Measurements from ENCODE around the gene FBN1.

Gene FBN1

DNA sequence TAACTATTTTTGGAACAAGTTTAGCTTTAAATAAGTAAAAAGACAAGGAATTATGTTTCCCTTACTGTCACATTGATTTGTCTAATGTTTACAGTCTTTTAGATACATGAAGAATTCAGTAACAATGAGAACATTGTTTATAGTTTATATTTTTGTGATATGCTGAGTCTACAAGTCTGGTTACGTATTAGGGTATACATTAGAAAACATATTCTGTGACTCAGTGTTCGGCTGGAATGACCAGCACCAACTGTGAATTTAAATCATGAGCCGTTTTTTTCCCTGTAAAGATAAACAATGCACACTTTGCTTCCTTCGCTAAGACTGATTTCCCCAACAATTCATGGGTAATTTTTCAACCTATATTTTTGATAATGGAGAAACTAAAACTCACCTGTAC is 182.8 kb downstream of the FBN1 start:
- no peak for DNase-seq

DNA sequence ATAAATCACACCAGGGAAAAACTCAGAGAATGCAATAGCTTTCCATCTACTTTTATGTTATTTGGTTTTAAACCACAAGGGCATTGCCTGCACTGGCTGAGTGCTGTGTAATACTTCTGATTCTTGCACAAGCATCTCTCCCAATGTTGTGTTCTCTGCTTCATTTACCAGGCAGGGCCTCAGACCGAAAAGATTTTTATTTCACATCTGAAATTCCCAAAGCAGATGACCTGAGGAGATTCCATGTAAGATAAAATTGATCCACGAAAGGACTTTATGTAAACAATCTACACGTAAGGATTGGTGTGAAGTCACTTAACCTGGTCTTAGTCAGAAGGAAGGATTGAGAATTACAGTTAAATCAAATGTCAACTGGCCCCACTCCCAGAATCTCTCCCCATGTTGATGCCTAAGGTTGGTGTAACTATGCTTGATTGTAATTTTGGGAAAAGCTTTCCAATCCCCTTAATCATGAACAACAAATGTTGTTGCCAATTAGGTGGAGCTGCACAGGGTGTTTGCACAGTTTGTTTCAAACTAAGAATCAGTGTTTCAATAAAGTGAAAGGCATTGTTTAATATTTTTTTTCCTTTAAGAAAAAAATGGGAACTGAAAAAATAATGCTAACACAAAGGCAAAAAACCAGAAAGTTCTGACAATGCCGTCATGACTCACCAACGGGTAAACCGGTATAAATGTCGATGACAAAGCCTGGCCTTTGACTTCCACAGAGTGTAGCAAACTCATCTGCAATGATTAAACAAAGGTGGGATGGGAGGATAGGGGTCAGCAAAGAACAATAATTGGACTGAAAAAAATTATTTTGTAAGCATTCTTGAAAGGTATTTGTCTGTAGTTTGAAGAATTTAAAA is 185.7 kb downstream of the FBN1 start:
- no peak for DNase-seq

DNA sequence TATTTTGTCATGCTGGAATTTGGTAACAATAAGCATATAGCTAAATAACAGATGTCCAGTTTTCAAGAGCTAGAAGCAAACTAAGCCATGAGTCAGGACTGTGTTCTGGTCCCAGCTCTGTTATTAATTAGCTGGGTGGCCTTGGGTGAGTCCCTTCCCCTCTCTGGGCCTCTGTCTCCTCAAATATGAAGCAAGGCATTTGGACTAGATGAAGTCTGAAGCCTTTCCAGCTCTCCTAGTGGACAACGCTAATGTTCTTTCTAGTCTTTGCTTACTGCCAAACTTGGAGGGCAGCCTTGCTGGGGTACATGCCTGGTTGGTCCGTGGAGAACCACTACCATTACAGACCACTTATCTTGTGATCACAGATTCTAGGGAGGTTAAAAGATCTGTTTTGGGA is 186.6 kb downstream of the FBN1 start:
- DNase-seq: no peak

DNA sequence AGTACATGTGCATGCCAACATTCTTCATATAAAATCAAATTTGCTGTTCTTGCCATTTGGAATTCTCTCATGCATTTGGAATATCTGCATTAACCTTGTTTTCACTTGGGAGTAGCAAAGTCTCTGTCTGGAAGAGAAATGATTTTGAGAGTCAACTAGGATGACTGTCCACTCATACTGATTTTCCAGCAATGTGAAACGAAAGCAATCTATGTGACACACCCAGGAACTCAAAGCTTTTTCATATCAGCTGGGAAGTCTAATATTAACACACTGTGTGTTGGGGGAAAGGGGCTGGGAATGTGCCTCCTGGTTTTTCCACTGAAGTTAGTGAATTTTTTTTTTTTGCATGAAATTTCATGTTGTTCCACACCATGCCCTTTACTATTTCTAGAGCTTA is 189.4 kb downstream of the FBN1 start:
- DNase-seq: no peak

DNA sequence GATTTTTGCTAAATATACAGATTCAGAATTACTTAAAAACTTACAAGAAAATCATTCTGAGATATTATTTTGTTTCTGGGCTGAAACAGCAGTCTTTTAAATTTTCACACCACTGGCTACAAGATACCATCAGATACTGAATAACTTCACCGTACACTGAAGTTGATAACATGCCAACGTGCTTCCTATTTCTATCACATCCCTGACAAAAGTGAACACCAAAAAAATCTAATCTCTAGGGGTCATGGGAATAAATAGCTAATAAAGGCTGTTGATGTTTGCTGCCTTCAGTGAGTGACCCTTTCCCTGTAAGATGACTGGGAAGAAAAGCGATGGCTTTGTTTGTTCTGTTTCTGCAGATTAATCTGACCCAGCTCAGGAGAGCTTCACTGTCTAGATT is 193.8 kb downstream of the FBN1 start:
- DNase-seq: no peak

DNA sequence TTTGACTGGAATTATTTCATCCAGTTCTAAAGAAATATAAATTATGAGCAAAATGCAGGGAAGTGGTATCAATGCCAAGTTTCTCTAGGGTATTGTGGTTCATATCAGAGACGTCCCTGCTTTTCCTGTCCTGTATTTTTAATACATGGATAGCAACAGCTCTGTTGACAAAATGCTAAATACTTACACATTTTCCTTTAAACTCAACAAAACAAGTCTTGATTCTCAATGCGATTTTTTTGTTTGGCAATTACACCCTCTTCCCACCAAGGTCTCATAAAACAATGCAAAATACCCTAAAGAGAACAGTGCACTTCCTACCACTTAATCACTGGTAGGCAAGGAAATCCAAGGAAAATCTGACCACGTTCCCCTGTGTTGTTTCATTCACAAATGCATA is 194.3 kb downstream of the FBN1 start:
- DNase-seq: no peak

DNA sequence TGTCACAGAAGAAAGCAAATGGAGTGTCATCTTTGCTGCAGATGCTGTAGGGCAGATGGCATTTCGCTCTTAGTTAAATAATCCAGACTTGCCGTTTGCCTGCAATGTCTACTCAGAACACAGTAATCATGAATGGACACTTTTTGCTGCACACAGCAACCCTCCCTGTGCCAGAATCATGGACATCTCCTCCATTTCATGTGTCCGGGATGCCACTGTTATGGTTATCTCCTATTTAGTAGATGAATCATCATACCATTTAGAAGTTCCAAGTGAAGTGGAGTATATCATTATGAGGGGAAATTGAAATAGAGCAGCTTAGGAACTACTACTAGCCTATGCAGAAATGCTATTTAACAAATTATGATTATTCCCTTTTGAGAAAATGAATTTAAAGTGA is 195.8 kb downstream of the FBN1 start:
- no peak for DNase-seq

DNA sequence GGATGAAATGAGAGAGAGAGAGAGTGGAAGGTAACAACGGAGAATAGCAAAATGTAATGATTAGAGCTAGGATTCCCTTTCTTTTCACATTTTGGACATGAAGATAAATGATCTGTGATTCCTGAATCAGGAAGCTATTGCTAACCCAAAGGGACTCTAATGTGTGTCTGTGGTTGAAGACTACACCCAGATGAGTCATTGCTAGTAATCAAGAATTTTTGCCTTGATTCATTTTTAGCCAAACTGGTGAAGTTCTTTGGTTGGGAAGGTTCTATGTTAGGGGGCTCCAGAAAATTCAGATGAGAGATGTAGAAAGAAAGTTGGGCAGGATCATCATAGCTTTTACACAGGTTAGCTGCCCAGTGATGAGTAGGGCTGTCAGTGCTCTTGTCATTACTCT is 197.9 kb downstream of the FBN1 start:
- DNase-seq: no peak

DNA sequence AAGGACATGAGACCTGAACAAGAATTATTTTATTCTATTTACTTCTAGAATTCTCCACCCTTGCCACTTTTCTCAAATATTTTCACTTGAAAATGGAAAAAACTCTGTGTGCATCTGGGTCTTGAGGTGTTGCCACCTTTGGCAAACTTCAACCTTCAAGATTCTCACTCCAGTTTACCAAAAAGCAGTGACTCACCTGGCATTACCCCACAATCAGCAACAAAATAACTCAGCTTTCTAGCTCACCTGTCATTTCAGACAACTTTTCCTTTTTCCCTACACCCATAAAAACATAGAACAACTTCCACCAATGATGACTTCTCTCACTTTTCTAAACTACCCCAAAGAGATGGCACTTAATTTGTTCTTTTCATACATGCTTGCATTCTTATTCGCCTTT is 198.5 kb downstream of the FBN1 start:
- DNase-seq: no peak

DNA sequence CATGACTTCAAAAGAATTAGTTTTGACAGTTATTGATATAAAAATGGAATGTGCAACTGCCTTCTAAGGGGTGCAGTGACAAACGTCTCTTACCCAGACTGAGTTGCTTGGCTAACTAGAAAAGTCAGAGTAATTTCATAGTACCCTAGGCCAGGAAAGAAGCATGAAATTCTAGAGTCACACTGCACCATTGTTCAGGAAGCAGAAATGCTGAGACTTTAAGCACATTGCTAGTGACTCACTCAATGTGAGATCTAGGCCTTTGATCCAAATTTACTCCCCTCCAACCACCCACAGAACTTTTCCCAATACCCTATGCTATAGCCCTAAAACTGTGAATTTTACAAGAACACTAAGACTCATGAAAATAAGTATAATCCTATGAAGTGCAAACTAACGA is 203.5 kb downstream of the FBN1 start:
- DNase-seq: no peak

DNA sequence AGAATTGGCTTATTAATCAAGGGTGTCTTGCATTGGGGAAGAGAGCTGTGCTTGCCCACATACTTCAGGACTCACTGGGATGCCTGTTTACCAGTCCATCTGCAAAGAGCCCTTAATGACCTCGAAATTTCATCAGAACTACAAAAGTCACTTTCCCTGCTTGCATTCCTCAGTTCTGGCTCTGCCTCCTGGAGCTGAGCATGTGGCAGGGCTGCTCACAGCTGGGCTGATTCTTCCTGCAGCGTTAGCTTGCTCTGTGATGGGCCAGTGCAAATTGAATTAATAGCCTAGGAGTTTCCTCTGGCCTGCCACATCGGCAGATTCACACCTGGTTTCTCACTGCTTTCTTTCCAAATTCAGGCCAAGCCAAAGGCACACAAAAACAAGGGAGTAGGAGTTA is 205.4 kb downstream of the FBN1 start:
- DNase-seq: no peak

DNA sequence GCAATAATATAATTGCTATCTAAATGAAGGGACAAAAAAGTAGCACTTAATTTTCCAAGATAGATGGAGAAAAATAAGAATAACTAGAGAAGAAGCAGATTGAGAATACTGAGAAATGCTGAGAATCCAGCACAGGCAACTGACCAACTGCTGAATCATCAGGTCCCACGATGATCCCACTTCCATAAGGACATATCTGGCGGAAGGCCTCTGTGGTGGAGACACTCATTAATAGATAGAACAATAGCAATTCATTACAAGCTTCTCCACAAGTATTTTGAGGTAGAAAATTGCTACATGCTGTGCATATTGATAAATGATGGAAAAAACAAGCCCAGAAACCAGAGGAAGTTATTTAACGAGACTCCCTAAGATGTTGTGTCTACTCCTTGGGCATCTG is 208.3 kb downstream of the FBN1 start:
- DNase-seq: no peak

DNA sequence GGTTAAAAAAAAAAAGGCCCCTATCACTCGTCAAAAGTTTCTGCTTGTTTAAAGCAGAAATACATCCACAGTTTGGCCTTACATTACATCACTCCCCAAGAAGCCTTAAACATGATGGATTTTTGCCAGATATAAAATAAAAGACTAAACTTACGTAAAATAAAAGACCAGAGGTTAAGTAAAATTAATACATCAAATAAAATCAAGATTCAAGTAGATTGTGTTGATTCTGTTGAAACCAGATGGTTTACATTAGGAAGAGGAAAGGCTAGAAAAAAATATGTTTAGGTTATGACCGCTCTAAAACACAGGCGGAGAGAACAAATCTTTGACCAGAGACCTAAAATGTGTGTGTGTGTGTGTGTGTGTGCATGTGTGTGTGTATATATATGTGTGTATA is 210.2 kb downstream of the FBN1 start:
- DNase-seq: no peak

DNA sequence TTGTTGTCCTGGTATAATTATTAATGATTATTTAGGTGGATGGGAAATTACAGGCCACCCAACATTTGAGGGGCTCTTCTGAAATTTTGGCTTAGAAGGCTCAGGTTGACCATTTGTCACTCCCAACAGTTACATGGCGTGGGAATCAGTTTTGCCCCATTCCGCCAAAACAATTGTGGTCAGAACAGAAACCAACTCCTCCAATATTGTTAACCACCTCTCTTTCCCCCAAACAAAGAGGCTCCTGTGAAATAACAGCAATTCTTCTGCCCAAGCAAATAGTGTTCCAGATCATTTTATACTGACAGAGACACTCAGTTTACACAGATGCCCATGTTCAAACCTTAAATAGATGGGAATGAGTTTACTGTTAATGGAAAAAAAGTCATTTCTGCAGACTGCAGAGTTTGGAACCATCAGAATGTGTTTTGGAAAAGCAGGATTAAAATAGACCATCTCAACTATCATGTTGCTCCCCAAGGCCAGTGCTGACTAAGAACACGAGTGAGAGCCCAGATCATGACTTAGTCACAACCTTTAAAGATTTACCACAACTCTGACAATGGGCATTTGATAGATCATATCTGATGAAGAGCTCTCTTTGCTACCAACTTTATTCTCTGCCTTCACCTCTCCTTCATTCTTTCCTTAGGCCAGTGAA is 212.2 kb downstream of the FBN1 start:
- no peak for DNase-seq

DNA sequence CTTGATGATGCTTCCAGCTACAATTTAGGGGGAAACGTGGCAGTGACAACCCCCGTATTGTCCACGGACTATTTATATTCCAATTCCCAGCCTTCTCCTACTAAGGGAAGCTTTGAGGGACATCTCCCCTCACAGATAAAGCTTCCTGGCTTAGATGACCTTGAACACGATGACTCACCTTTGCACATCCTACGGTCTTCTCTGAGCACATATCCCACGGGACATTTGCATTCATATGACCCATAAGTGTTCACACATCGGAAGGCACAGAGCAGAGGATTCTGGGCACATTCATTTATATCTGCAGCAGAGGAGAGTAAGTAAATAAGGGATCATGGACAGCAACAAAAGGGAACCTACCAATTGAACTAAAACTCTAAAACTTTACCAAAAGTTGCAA is 212.8 kb downstream of the FBN1 start:
- DNase-seq: no peak

DNA sequence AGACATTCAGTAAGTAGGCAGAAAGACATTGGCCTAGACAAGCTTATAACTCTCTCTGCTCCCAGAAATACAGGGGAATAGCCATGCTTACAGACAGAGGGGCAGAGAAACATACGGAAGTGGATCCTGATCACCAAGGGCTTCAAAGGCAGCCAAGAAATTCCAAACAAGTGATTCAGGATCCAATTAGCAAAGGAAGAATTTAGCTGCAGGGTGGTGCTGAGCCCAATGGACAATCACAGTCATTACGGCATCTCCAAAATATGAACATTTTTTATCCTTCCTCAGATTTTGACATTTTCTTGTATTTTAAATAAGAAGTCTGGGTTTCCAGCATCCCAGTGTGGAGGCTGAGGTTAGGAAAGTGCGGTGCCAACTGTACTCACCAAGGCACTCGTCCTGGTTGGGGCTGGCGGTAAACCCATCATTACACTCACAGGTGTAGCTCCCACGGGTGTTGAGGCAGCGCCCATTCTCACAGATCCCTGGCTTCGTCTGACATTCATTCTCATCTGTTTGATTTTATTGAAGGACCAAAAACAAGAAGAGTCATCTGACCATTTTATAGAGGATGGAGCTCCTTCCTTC is 217.5 kb downstream of the FBN1 start:
- DNase-seq: no peak

DNA sequence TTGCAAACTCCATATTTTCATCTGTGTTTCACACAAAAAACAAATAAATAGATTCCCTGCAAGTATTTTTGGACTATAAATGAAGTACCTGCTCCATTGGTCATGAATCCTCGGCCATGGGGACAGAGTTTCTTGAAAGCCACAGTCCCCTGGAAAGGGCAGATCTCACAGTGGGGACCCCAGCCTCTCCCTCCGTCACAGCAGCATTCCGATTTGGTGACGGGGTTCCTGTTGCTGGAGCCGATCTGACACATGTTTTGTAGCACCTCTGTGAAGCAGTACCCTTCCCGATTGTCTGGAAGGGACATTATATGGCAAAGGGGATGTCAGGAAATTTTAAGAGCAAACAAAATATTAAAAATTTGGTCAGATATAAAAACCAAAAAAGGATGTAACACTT is 218.0 kb downstream of the FBN1 start:
- no peak for DNase-seq

DNA sequence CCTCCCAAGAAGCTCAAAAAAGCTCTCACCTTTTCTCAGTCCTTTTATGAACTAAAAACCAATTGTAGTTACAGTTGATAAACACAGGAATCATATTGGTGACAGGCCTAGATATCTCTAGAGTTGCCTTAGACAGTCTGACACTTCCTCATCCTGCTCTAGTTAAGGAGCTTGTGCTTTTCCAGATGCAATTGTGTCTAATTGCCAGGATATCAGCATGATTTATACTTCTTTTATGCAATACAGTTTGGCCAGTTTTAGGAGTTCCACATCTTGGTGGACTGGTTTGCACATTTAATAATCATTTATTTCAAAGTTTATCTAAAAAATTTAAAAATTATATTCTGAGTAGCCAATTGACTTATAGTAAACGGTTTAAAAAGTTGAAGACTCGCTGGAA is 218.6 kb downstream of the FBN1 start:
- DNase-seq: no peak

DNA sequence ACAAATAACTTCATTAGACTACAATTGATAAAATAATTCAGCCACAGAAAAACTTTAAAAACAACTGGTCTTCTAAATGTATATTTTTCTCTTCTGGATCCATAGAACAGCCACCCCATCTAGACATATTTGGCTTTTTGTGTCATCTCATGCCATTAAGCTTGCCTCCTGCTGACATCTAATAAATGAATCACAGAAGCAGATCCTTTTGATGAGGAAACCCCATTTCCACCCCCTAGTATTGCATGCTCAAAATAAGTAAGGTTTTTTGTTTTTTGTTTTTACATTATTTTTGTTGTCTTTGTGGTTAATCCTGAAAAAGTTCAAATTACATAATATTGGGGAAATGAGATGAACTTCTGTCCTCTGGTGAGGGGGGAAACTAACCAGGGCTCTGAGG is 219.5 kb downstream of the FBN1 start:
- DNase-seq: no peak

DNA sequence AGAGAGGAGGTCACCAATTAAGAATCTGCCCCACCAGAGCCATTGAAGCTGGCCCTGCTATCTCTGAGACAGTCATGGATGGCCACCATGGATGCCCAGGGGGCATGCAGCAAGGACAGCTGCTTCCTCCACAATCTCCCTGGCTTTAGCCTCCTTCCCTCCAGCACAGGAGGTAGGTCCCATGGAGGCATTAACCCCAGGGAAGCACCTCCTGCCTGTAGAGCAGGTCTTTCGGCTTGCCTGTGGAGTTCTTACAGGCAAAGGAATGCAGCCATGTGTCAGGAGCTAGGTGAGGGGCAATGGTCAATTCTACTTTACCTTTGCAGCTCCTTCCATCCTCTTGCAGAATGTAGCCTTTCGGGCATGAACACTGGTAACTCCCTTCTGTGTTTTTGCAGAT is 220.5 kb downstream of the FBN1 start:
- DNase-seq: no peak

DNA sequence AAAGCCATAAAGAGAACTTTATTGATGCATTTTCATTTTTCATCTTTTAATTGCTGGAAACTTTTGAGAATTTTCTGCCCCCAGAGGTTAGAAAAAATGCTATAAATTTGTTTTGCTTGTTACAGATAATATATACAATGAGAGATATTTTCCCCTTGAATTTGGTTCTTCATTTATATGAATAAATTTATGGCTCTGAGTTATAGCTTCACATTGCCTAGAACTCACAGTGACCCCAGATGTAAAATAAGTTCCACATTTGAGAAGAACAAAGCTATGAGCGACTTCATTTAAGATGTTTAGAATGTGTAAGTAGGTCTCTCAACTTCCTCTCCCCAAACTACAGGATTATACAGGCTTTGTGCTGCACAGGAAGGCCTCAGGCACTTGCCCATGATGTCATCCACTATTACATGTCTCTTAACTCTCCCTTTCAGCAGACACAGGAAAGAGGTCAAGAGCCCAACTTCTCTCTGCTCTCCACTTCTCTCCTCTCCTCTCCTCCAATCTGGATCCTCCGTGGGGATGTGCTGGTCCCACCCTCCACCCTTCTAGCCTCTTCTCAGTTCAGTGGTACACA is 221.5 kb downstream of the FBN1 start:
- DNase-seq: no peak

DNA sequence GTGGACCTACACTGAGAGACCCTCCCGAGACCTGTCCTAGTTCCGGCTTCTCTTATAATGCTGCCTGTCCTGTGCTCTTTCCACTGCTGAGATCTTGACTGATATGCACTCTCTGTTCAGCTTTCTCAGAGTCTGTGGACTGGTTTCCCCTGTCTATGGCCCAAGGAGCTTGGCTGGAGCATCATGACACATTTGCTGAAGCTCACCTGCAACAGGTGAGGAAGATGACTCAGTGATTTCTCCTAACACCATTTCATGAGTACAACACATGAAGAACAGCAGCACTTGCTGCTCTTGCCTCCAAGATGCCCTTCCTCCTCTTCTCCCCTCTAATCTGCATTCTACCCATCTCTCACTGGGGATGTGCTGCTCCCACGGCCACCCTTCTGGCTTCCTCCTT is 222.2 kb downstream of the FBN1 start:
- no peak for DNase-seq

DNA sequence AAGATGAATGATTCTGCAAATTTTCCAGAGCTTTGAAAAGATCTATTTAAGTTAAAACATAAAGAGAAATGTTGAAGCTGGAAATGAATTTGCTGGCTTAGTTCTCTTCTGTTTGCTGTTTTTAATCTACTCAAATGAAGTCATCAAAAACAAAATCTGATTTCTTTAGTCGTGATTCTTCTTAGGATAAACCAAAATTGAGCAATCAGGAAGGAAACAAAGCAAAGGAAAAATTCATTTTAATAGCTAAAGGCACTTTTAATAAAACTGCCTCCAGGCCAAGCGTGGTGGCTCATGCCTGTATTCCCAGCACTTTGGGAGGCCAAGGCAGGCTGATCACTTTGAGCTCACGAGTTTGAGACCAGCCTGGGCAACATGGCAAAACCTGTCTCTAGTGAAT is 223.1 kb downstream of the FBN1 start:
- no peak for DNase-seq

DNA sequence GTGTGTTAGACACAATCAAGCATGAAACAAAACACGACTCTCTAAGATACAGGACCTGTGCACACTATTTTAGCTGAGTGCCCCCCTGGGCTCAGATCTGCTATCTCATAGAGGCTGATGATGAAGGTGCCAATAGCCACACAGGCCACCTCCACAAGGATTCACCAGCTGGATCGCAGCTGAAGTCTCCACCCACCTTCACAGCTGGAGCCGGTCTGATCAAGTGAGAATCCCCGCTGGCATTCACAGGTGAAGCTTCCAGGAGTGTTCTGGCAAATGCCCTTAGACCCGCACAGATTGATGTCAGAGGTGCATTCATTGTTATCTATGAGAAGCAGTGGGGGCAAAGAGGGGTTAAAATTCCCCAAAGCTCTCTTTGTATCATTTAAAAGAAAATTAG is 224.1 kb downstream of the FBN1 start:
- DNase-seq: no peak
